Measurements from ENCODE around the gene IFNA8. TPM values are rescaled to one million over a fixed set of nuclear protein-coding genes. Genes with fewer than 3 reads are reported as not detected.

The IFNA8 gene
- total RNA-seq, 2 donors from 2014 or later = not detected

DNA sequence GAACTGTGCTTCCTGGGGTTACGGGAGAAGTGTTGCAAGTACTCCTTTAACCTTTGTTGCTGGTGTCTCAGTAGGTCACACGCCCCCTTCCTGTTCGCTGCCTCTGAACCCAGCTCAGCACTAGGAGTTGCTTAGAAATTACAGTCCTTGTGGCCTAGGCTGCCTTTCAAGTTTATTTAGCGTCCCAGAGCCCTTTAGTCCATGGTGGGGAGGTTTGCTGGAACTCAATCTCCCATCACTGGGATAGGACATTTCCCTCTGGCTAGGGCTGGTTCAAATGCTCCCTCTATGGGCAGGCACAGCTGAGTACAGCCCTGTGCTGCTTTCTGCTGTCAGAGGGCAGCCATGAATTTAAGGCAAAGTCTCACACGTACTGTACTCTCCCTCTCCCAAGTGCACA is 4.7 kb downstream of the IFNA8 start:
- Histone ChIP-seq H3K36me3 (no peaks in the 10 kb centered on the region), H3K9me3 (no peaks in the 10 kb centered on the region), H3K27me3 (replicated peaks; ENCODE audit: insufficient read depth) (no peaks in the 10 kb centered on the region), H3K27ac (no peak overlapping the region), H3K4me1 (ENCODE audit: control insufficient read depth in 1 of 2, low read depth in 2 of 2) (no peaks in the 10 kb centered on the region), H3K4me3 (no peak overlapping the region)
- DNase-seq (ENCODE audit: low spot score) (no peak), ATAC-seq (ENCODE audit: insufficient number of reproducible peaks, low FRiP score, low read depth) (no peak)
- TF ChIP-seq, protein P1, sequence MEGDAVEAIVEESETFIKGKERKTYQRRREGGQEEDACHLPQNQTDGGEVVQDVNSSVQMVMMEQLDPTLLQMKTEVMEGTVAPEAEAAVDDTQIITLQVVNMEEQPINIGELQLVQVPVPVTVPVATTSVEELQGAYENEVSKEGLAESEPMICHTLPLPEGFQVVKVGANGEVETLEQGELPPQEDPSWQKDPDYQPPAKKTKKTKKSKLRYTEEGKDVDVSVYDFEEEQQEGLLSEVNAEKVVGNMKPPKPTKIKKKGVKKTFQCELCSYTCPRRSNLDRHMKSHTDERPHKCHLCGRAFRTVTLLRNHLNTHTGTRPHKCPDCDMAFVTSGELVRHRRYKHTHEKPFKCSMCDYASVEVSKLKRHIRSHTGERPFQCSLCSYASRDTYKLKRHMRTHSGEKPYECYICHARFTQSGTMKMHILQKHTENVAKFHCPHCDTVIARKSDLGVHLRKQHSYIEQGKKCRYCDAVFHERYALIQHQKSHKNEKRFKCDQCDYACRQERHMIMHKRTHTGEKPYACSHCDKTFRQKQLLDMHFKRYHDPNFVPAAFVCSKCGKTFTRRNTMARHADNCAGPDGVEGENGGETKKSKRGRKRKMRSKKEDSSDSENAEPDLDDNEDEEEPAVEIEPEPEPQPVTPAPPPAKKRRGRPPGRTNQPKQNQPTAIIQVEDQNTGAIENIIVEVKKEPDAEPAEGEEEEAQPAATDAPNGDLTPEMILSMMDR (IDR thresholded peaks at IDR 0.05) = no peak

GRCh38 chr9:21414220-21414940 is 5.5 kb downstream of the IFNA8 start:
- TF ChIP-seq, protein P1 (IDR thresholded peaks at IDR 0.05) = no peak
- DNase-seq (ENCODE audit: low spot score) (no peak), ATAC-seq (ENCODE audit: insufficient number of reproducible peaks, low FRiP score, low read depth) (no peak)
- Histone ChIP-seq H3K4me1 (ENCODE audit: control insufficient read depth in 1 of 2, low read depth in 2 of 2) (no peaks in the 10 kb centered on the region), H3K36me3 (no peaks in the 10 kb centered on the region), H3K4me3 (no peak overlapping the region), H3K9me3 (no peaks in the 10 kb centered on the region), H3K27me3 (replicated peaks; ENCODE audit: insufficient read depth) (no peaks in the 10 kb centered on the region), H3K27ac (no peak overlapping the region)

- Histone ChIP-seq H3K27me3 (replicated peaks; ENCODE audit: insufficient read depth) (no peaks in the 10 kb centered on the region), H3K36me3 (no peaks in the 10 kb centered on the region), H3K27ac (no peak overlapping the region), H3K4me3 (no peak overlapping the region), H3K4me1 (ENCODE audit: control insufficient read depth in 1 of 2, low read depth in 2 of 2) (no peaks in the 10 kb centered on the region), H3K9me3 (no peaks in the 10 kb centered on the region)
- no peak for DNase-seq (ENCODE audit: low spot score)
- ATAC-seq (ENCODE audit: insufficient number of reproducible peaks, low FRiP score, low read depth) = no peak
- TF ChIP-seq, protein P1 (IDR thresholded peaks at IDR 0.05) = no peak
Observed at GRCh38 chr9:21415493-21416267, 6.8 kb downstream of the IFNA8 start.

DNA sequence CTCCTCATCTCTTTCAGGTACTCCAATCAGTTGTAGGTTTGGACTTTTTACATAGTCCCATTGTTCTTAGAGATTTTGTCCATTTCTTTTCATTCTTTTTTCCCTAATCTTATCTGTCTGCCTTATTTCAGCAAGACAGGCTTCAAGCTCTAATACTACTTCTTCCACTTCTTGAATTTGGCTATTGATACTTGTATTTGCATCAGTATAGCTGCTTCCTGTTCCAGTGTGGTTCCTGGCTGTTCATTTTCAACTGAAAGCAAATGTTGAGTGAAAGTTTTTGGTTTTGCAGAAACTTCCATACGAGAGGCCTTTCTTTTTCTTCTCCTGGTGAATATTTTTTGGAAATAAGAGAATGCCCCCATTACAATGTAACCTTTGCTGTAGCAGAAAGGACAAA is 19.3 kb downstream of the IFNA8 start:
- Histone ChIP-seq H3K36me3 (no peaks in the 10 kb centered on the region), H3K27ac (no peak overlapping the region), H3K27me3 (replicated peaks; ENCODE audit: insufficient read depth) (no peaks in the 10 kb centered on the region), H3K9me3 (no peaks in the 10 kb centered on the region), H3K4me1 (ENCODE audit: control insufficient read depth in 1 of 2, low read depth in 2 of 2) (no peaks in the 10 kb centered on the region), H3K4me3 (no peak overlapping the region)
- ATAC-seq (ENCODE audit: insufficient number of reproducible peaks, low FRiP score, low read depth) (no peak), DNase-seq (ENCODE audit: low spot score) (no peak)
- TF ChIP-seq, protein P1 (IDR thresholded peaks at IDR 0.05) = no peak

DNA sequence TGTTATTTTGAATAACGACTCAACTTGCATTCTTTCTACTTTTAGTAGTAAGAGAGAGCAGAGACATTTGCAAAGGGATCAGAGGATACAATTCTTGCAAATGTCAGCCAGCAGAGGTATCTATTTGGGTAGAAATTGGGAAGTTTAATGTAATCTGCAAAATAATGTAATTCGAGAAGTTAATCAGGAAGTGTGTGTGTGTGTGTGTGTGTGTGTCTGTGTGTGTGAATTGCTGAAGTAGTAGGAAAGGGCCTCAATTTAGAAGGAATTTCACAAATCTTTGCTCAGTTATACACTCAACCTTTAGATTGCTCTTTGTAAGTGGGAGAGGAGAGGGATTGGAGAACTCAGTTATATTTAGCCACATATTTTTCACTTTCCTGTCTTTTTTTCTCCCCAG is 20.3 kb downstream of the IFNA8 start:
- TF ChIP-seq, protein P1 (IDR thresholded peaks at IDR 0.05) = no peak
- H3K9me3 ChIP-seq = no peaks in the 10 kb centered on the region
- no peak for DNase-seq (ENCODE audit: low spot score)
- no peaks in the 10 kb centered on the region for H3K36me3 ChIP-seq
- no peak overlapping the region for H3K4me3 ChIP-seq
- H3K27me3 ChIP-seq (replicated peaks; ENCODE audit: insufficient read depth) = no peaks in the 10 kb centered on the region
- no peaks in the 10 kb centered on the region for H3K4me1 ChIP-seq (ENCODE audit: control insufficient read depth in 1 of 2, low read depth in 2 of 2)
- no peak for ATAC-seq (ENCODE audit: insufficient number of reproducible peaks, low FRiP score, low read depth)
- H3K27ac ChIP-seq = no peak overlapping the region

Measured in thoracic aorta (tissue), 2 donors.